Thyroid gland (tissue), 4 donors: ENCODE data around the gene RFTN1. TPM values are rescaled to one million over a fixed set of nuclear protein-coding genes. Genes with fewer than 3 reads are reported as not detected.

Experiments
- DNase-seq, 2 donors: peaks; one replicate each; pipeline ENCODE4 v3.0.0-alpha.2; 2019
- H3K27ac ChIP-seq, 3 donors: fragments of 200-600 bp; sonication (generic); 1 replicate in 2 of 3; 2 replicates in 1 of 3; pipeline ENCODE4 v1.5.1; 2016 to 2019; ENCODE audit warnings: mild to moderate bottlenecking in 1 of 3, moderate library complexity in 1 of 3
- H3K27me3 ChIP-seq: fragments of 200-600 bp; sonication (generic); one replicate; pipeline ENCODE4 v1.5.1; 2019
- H3K36me3 ChIP-seq, 2 donors: fragments of 200-600 bp; sonication (generic); one replicate each; pipeline ENCODE4 v1.5.1; 2016 to 2019
- H3K4me1 ChIP-seq, 2 donors: fragments of 200-600 bp; sonication (generic); one replicate each; pipeline ENCODE4 v1.5.1; 2017 to 2019
- H3K4me3 ChIP-seq, 3 donors: fragments of 200-600 bp; sonication (generic); replicated peaks in 1 of 3; 1 replicate in 2 of 3; 2 replicates in 1 of 3; pipeline ENCODE4 v1.5.1; 2016; ENCODE audit warnings: mild to moderate bottlenecking in 1 of 3
- H3K9me3 ChIP-seq: fragments of 200-600 bp; sonication (generic); one replicate; pipeline ENCODE4 v1.5.1; 2017
- POLR2A ChIP-seq, 2 donors: fragments of 450-650 bp; IDR thresholded peaks; one replicate each; pipeline ENCODE4 v1.6.1; 2017; ENCODE audit warnings: antibody characterized with exemption in 2 of 2, mild to moderate bottlenecking in 2 of 2, moderate library complexity in 1 of 2
- WGBS, 2 donors: methylation state at CpG; one replicate each; pipeline ENCODE4 v1.1.5; 2017; 5-methylcytosine and 5-hydroxymethylcytosine counted together
- intact Hi-C: fragments of 100-400 bp; cut with DNase I; formaldehyde crosslinking; loops from one replicate; pipeline ENCODE4 v1.15.1; 2023
- total RNA-seq, 4 donors: library from RNA; depleted of rRNA; stranded (reverse); fragments of >200 nt; gene quantifications; one replicate each; pipeline ENCODE4 v1.2.3, GENCODE V29; 2016
- TF ChIP-seq, protein P1 (sequence below), 6 experiments: fragments of 200-600 bp in 3 of 6; fragments of 450-650 bp in 3 of 6; sonication (generic) in 3 of 6; IDR thresholded peaks; one replicate each; pipeline ENCODE4 v1.5.1; 2016 to 2019; ENCODE audit warnings: antibody characterized with exemption in 6 of 6, mild to moderate bottlenecking in 2 of 6, inconsistent platforms in 1 of 6, moderate library complexity in 1 of 6

Gene RFTN1
- total RNA-seq, 4 donors from 2014 or later, result 110 to 239 (median 153) TPM

DNA sequence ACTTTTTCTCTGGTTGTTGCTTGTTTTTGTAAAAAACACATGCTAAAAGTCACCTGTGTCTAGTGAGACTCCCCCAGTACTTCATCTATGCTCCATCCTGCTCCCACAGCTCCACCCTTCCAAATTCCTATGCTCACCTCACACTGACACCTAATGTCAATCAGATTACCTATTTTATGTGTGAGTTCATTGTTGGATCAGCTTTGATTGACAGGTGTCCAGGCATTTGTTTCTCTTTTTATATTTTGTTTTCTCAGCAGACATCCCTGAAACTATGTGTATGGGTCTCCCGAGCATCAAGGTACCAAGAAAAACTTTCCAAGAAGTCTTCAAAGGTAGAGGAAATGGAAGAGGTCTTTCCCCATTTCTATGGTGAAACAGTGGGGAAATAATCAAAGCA, 13.4 kb downstream of the RFTN1 start:
- H3K27me3 ChIP-seq, result no peaks in the 10 kb centered on the region
- WGBS, 2 donors, result 97 to 100% methylated on average over 1 of the region's 1 CpG
- TF ChIP-seq, protein P1, sequence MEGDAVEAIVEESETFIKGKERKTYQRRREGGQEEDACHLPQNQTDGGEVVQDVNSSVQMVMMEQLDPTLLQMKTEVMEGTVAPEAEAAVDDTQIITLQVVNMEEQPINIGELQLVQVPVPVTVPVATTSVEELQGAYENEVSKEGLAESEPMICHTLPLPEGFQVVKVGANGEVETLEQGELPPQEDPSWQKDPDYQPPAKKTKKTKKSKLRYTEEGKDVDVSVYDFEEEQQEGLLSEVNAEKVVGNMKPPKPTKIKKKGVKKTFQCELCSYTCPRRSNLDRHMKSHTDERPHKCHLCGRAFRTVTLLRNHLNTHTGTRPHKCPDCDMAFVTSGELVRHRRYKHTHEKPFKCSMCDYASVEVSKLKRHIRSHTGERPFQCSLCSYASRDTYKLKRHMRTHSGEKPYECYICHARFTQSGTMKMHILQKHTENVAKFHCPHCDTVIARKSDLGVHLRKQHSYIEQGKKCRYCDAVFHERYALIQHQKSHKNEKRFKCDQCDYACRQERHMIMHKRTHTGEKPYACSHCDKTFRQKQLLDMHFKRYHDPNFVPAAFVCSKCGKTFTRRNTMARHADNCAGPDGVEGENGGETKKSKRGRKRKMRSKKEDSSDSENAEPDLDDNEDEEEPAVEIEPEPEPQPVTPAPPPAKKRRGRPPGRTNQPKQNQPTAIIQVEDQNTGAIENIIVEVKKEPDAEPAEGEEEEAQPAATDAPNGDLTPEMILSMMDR (IDR thresholded peaks at IDR 0.05), result no peak
- no peak for TF ChIP-seq POLR2A (IDR thresholded peaks at IDR 0.05)
- H3K36me3 ChIP-seq, result no peaks in the 10 kb centered on the region
- no peak overlapping the region for H3K4me3 ChIP-seq
- no peaks in the 10 kb centered on the region for H3K9me3 ChIP-seq
- intact Hi-C loops, result no loop called here
- no peak overlapping the region for H3K27ac ChIP-seq
- DNase-seq, result no peak
- H3K4me1 ChIP-seq, result peaks cover 30 to 36% of the 10 kb centered on the region in 2 donors

GRCh38 chr3:16499351-16499750, 14.1 kb downstream of the RFTN1 start:
- Histone ChIP-seq H3K9me3 (no peaks in the 10 kb centered on the region), H3K4me3 (no peak overlapping the region), H3K4me1 (peaks cover 33 to 44% of the 10 kb centered on the region in 2 donors), H3K27ac (peak overlapping the region in 1 of 3 donors; percentile 32), H3K36me3 (no peaks in the 10 kb centered on the region), H3K27me3 (no peaks in the 10 kb centered on the region)
- intact Hi-C loops, result no loop called here
- DNase-seq, result no peak
- TF ChIP-seq POLR2A (IDR thresholded peaks at IDR 0.05), result no peak
- TF ChIP-seq, protein P1 (IDR thresholded peaks at IDR 0.05), result no peak
- 83 to 85% methylated on average over 4 of the region's 4 CpGs for WGBS, 2 donors

DNA sequence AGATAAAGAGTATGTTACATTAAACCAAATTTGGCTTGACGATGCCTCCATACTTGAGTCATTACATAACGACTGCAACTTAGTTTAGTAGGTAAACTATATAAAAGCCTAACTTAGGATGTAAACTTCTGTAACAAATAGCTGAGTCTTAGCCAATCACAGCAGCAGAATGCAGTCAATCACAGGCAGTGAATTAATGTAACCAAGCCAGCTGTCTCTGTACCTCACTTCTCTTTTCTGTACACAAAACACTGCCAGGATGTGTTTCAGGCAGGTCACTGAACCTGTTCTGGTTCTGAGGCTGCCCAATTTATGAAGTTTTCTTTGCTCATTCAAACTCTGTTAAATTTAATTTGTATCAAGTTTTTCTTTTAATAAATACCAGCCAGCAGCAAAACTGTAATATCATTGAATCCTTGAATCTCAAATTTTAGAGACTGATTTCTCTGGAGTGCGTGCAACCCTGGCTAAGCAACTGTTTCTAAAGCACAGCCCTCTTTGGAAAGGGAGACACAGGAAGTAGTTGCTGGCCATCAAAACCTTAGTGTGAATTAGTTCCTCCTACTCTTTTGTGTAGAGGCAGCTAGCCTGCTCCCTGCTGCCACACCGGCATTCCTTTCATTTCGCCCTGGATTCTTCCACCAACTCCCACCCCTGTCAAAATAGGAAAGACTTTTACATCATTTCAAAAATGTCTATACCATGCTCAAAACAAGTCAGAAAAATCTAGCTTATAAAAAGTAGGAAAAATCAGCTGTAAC, 15.2 kb downstream of the RFTN1 start:
- Histone ChIP-seq H3K36me3 (no peaks in the 10 kb centered on the region), H3K4me1 (peaks cover 35 to 44% of the 10 kb centered on the region in 2 donors), H3K27ac (peak overlapping the region in 1 of 3 donors; percentile 32), H3K27me3 (no peaks in the 10 kb centered on the region), H3K9me3 (no peaks in the 10 kb centered on the region), H3K4me3 (no peak overlapping the region)
- TF ChIP-seq, protein P1 (IDR thresholded peaks at IDR 0.05), result no peak
- no peak for TF ChIP-seq POLR2A (IDR thresholded peaks at IDR 0.05)
- no peak for DNase-seq
- WGBS, 2 donors, result 83 to 88% methylated on average over 5 of the region's 5 CpGs
- intact Hi-C loops, result no loop called here

DNA sequence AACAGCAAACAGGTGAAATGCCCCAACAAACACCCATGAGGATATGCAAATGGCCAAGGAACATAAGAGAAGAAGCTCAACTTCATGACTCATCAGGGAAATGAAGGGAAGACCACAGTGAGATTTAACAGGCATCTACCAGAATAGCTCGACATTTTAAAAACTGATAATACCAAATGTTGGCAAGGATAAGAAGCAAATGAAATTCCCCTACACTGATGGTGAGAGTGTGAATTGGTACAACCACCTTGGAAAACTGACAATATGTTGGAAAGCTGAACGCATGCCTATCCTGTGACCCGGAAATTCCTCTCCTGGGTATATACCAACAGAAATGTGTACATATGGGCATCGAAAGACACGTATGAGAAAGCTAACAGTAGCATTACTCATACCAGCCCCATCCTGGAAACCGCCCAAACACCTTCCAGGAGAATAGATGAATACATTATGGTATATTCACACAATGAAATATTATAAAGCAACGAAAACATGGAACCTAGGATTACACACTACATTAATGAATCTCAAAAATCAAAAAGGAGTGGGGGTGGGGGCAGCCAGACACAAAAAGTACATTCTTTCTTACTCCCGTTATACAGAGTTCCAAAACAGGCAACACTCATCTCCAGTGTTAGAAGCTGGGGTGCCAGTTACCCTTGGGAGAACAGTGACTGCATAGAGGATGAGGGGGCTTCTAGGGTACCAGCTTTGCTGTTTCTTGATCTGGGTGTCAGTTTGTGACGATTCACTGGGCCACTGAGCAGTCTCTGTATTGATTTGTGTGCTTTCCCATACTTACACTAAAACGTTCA, 16.9 kb downstream of the RFTN1 start:
- 87 to 93% methylated on average over 10 of the region's 10 CpGs for WGBS, 2 donors
- H3K27ac ChIP-seq, result no peak overlapping the region
- no peak overlapping the region for H3K4me3 ChIP-seq
- peaks cover 44% of the 10 kb centered on the region in 2 donors for H3K4me1 ChIP-seq
- intact Hi-C loops, result no loop called here
- H3K9me3 ChIP-seq, result no peaks in the 10 kb centered on the region
- H3K36me3 ChIP-seq, result no peaks in the 10 kb centered on the region
- no peak for TF ChIP-seq POLR2A (IDR thresholded peaks at IDR 0.05)
- TF ChIP-seq, protein P1 (IDR thresholded peaks at IDR 0.05), result no peak
- no peak for DNase-seq
- H3K27me3 ChIP-seq, result no peaks in the 10 kb centered on the region

- H3K4me1 ChIP-seq, result peaks cover 50% of the 10 kb centered on the region in 2 donors
- no peak overlapping the region for H3K27ac ChIP-seq
- 89 to 93% methylated on average over 2 of the region's 2 CpGs for WGBS, 2 donors
- no peak for DNase-seq
- no peak overlapping the region for H3K4me3 ChIP-seq
- H3K36me3 ChIP-seq, result no peaks in the 10 kb centered on the region
- H3K9me3 ChIP-seq, result no peaks in the 10 kb centered on the region
- TF ChIP-seq, protein P1 (IDR thresholded peaks at IDR 0.05), result no peak
- TF ChIP-seq POLR2A (IDR thresholded peaks at IDR 0.05), result no peak
- no peaks in the 10 kb centered on the region for H3K27me3 ChIP-seq
- intact Hi-C loops, result no loop called here
These were observed 17.5 kb downstream of the RFTN1 start for GRCh38 chr3:16496008-16496407.
